AG09309 (cell line): ENCODE data around the gene SSTR3.

ENCODE experiments used
- DNase-seq: peaks from one replicate; pipeline ENCODE4 v3.0.0-alpha.2; 2010; ENCODE audit warnings: low read depth
- H3K4me3 ChIP-seq: 2 replicates; pipeline ENCODE4 v1.5.1; 2011; ENCODE audit warnings: mild to moderate bottlenecking, low read depth, low read length, moderate library complexity; ENCODE audit not compliant: control insufficient read depth
- TF ChIP-seq, protein P1 (sequence below): IDR thresholded peaks from 2 replicates; pipeline ENCODE4 v1.5.1; 2011; ENCODE audit warnings: mild to moderate bottlenecking, low read depth, low read length, inconsistent platforms; ENCODE audit not compliant: insufficient read depth, control insufficient read depth; ENCODE audit errors: missing control alignments

Gene SSTR3

DNA sequence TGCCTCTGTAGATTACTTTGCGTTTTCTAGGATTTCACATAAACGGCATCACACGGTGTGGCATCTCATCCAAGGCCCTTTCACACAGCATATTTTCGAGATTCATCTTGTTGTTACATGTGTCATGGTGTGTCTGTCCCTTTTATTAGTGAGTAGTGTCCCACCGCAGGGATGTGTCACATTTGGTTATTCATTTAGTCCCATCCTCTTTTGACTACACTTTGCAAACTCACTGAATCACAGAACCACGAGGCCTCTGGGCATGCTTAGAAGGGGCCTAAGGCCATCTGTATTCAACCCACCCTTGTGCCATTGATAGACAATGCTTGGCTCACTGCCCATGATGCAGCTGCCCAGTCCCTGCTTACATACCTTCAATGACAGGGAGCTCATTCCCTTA lies 36.0 kb upstream of the SSTR3 start:
- TF ChIP-seq, protein P1, sequence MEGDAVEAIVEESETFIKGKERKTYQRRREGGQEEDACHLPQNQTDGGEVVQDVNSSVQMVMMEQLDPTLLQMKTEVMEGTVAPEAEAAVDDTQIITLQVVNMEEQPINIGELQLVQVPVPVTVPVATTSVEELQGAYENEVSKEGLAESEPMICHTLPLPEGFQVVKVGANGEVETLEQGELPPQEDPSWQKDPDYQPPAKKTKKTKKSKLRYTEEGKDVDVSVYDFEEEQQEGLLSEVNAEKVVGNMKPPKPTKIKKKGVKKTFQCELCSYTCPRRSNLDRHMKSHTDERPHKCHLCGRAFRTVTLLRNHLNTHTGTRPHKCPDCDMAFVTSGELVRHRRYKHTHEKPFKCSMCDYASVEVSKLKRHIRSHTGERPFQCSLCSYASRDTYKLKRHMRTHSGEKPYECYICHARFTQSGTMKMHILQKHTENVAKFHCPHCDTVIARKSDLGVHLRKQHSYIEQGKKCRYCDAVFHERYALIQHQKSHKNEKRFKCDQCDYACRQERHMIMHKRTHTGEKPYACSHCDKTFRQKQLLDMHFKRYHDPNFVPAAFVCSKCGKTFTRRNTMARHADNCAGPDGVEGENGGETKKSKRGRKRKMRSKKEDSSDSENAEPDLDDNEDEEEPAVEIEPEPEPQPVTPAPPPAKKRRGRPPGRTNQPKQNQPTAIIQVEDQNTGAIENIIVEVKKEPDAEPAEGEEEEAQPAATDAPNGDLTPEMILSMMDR: no peak
- no peak for DNase-seq
- H3K4me3 ChIP-seq: no peak overlapping the region

DNA sequence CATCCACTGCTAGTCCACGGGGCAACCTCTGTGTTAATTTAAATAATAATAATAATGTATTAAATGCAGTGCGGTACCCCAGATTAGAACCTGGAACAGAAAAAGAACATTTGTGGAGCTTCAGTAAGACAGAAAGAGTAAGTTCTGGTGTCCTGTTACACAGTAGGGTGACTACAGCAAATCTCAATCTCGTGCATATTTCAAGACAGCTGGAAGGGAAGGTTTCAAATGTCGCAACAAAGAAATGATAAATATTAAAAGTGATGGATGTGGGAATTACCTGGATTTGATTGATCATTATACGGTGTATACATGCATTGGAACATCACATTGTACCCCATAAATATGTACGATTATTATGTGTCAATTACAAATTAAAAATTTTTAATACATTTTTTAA lies 33.5 kb upstream of the SSTR3 start:
- H3K4me3 ChIP-seq: no peak overlapping the region
- DNase-seq: no peak
- TF ChIP-seq, protein P1: no peak

DNA sequence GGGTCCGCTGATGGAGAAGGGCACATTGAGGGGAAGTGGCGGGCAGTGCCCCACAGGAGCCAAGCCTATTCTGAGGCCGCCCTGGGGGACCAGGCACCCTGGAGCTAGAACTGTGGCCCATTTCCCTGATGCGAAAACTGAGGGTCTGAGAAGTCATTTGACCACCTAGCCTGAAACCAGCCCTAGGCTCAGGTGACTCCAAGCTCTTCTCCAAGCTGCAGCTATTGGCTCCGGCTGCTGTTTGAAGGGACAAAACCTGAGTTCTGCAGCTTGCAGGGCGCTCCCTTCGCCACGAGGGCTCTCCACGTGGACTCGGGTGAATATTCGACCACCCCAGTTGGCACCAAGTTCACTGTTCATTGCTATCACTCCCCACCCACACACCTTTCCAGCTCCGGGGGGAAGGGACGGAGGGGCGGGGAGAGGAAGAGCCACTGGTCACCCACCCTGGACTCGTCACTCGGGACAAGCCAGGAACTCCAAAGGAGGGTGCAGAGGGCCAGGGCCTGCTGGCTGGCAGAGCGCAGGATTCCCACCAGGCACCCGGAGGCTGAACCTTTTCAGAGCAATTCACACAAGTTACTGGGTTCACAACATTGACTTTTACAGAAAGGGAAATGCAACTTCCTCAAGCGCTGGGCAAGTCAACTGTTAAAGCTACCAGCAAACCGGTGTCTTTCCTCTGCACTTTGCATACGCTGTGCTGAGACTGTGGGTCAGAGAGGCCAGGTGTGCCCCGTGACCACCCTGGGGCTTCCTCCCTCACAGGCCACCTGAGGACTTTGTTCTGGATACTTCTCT lies 32.8 kb upstream of the SSTR3 start:
- no peak for DNase-seq
- H3K4me3 ChIP-seq: no peak overlapping the region
- TF ChIP-seq, protein P1: no peak

DNA sequence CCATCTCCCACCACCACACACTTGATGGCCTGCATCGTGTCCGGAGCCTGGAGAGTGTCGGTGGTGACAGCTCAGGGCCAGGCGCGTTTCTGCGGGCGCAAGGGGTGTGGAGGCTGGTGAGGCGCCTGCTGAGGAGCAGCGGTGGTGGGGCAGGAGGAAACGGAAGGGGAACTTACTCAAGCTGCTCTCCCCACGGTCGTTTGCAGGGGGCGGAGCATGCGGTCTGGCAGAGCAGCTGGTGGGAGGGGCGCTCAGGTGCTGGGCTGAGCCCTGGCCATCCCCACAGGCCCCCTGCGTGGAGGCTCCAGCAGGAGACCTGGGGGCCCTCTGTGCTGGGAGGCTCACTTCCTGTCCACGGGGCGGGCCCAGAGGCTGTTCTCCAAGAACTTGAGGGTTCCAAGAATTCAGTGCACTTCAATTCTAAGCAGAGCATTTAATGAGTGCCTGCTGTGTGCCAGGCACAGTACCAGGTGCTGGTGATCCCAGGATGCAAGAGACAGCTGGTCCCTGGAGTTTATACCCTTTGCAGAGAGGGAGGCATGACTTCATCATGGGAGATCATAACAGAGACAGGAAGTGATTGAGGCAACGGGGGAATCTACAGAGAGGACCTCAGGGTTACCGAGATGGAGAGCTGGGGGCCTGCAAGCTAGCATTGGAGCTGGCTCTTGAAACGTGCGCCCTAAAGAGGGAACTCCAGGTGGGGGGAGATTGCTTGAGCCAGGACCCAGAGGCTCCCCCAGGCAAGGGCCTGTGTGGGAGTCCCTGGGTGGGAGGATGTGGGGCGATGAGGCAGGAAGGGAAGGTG lies 32.0 kb upstream of the SSTR3 start, which contains the start of gene RAC2:
Gene RAC2 (minus strand): TSS at position 156 of the 808 bp plus-strand sequence. CDS start 121 bp downstream, at position 35.
- peak within 1 kb of the TSS; percentile 41 for H3K4me3 ChIP-seq
- DNase-seq: no peak
- TF ChIP-seq, protein P1: no peak

DNA sequence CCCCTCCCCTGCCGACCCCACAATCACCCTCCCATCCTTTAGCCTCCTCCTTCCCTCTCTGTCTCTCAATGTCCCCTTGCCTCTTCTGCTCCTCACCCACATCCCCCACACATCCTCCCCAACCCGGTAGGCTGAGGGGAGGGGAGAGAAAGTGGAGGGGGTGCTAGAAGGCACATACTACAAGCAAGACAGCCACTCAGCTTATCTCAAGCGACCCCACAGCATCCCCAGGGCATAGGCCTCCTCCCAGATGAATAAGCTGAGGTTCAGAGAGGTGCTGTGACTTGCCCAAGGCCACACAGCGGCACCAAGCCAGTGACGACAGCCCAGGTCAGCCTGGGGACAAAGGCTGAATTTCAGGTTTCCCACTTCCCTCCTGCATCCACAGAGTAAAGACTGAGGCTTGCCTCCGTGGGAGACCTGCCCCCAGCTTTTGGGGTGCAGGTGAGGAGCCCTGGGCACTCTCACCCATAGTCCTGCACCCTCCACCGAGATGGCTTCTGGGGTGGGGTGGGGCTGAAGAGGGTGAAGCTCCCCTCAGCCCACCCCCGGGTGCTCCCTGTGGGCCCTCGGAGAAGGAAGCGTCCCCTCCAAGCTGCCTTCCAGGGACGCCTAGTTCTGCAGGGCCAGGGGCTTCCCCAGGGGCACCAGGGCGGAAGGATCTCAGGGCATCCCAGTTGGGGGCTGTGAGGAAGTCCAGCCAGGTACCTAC lies 31.3 kb upstream of the SSTR3 start:
- peak overlapping the region; percentile 41 for H3K4me3 ChIP-seq
- TF ChIP-seq, protein P1: no peak
- no peak for DNase-seq

DNA sequence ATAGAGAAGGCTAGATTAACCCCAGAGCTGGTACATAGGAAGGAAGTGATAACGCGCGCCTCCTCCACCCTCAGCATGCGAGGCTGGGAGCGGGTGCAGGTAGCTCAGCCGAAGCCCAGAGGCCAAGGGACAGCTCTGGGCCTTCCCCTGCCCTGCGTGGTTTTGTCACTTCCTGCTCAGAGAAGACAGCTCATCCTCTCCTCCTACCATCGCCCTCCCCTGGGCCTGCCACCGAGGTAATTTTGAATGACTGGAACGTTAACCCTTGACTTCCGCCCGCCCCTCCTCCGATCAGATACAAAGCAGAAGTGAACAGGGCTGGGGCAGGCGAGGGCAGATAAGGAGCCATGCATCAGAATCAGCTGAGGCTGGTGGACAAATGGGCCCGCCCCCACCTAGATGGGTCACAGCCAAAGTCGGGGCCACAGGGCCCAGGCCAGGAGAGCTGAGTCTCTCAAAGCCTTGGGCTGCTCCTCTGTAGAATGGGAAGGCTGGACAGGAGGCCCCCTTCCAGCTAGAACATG lies 30.2 kb upstream of the SSTR3 start:
- no peak overlapping the region for H3K4me3 ChIP-seq
- DNase-seq: no peak
- TF ChIP-seq, protein P1: no peak
